ENCODE results near the gene TNFRSF6B. TPM values are rescaled to one million over a fixed set of nuclear protein-coding genes. Genes with fewer than 3 reads are reported as not detected.

TNFRSF6B gene
- polyA plus RNA-seq, 2 of the 4 experiments (the other 2 are of a cell fraction): 0.22 to 0.66 TPM

GRCh38 chr20:63686492-63687321 lies 9.7 kb upstream of the TNFRSF6B start:
- FAIRE-seq (no peak), ATAC-seq (peak in 1 of 2 experiments; percentile 7; a peak in 3 of 6 replicates), DNase-seq (ENCODE audit: low read depth in 1 of 2, low spot score in 1 of 2) (peak in 1 of 2 experiments; percentile 69)
- Histone ChIP-seq H3K4me1 (peaks cover 47% of the 10 kb centered on the region), H3K9me3 (no peaks in the 10 kb centered on the region), H3K27ac (peak overlapping the region; percentile 47 to 83), H3K4me3 (no peak overlapping the region), H3K4me2 (peak overlapping the region; percentile 26)
- TF ChIP-seq ZSCAN20 (CRISPR knock-in tag; IDR thresholded peaks at IDR 0.05) (no peak), ZNF302 (CRISPR knock-in tag; IDR thresholded peaks at IDR 0.05) (no peak), USF2 (IDR thresholded peaks at IDR 0.05) (no peak), POLR2A (IDR thresholded peaks at IDR 0.05; ENCODE audit: low read length) (peak; percentile 19; the same call in 1 of the 2 replicates), NFE2L2 (conservative IDR thresholded peaks at IDR 0.05; ENCODE audit: low read length) (no peak), NPAS2 (CRISPR knock-in tag; IDR thresholded peaks at IDR 0.05; ENCODE audit: borderline replicate concordance) (no peak), REST (IDR thresholded peaks at IDR 0.05) (no peak), MAX (IDR thresholded peaks at IDR 0.05) (peak; percentile 34), EP300 (IDR thresholded peaks at IDR 0.05) (peak in 1 of 2 experiments; percentile 19; a peak in 1 of 5 replicates)
- ChIA-PET POLR2A (interaction anchor here (0.6 kb wide), 2 partner anchors 12 to 178 kb away, joined by 3 read pairs; partner anchors contain the start of gene TPD52L2), CTCF (interaction anchor here (0.8 kb wide), 2 partner anchors 11 to 149 kb away, joined by 3 read pairs; no protein-coding TSS in a partner anchor)
- WGBS (ENCODE audit: missing lambda C conversion rate): 62% methylated on average over 41 of the region's 45 CpGs

GRCh38 chr20:63687419-63688178 lies 8.9 kb upstream of the TNFRSF6B start:
- Histone ChIP-seq H3K4me2 (peak overlapping the region; percentile 26; the same call in 2 of the 3 replicates), H3K9me3 (no peaks in the 10 kb centered on the region), H3K27ac (peak overlapping the region; percentile 21 to 83; a peak in 4 of 6 replicates), H3K4me3 (no peak overlapping the region), H3K4me1 (peaks cover 45% of the 10 kb centered on the region)
- ChIA-PET CTCF (interaction anchor here (0.6 to 2.8 kb wide), 5 partner anchors 10 to 176 kb away, joined by 3 to 8 read pairs (median 3); partner anchors contain the start of gene PTK6), POLR2A (interaction anchor here (0.6 to 0.9 kb wide), 2 partner anchors 11 to 177 kb away, joined by 3 read pairs; partner anchors contain the start of gene TPD52L2)
- 97% methylated on average over 12 of the region's 29 CpGs for WGBS (ENCODE audit: missing lambda C conversion rate)
- TF ChIP-seq CHD4 (IDR thresholded peaks at IDR 0.05; ENCODE audit: borderline replicate concordance) (no peak), PBX3 (IDR thresholded peaks at IDR 0.05) (no peak), ZFP36 (IDR thresholded peaks at IDR 0.05; ENCODE audit: borderline replicate concordance, partially characterized antibody) (no peak), HEYL (CRISPR knock-in tag; IDR thresholded peaks at IDR 0.05) (no peak), JUN (IDR thresholded peaks at IDR 0.05) (no peak), RFX5 (IDR thresholded peaks at IDR 0.05) (no peak), RARB (CRISPR knock-in tag; IDR thresholded peaks at IDR 0.05) (no peak), USF2 (IDR thresholded peaks at IDR 0.05) (no peak), MAFK (IDR thresholded peaks at IDR 0.05; ENCODE audit: partially characterized antibody) (no peak), HDAC2 (IDR thresholded peaks at IDR 0.05) (no peak)
- ATAC-seq: no peak
- DNase-seq (ENCODE audit: low read depth in 1 of 2, low spot score in 1 of 2): no peak
- no peak for FAIRE-seq
